Lower leg skin (tissue), 3 donors: ENCODE results near the gene IFRD2.

Experiments used
- POLR2A ChIP-seq, 2 donors: fragments of 450-650 bp; IDR thresholded peaks; one replicate each; pipeline ENCODE4 v1.6.1; 2016 to 2017; ENCODE audit warnings: antibody characterized with exemption in 2 of 2, mild to moderate bottlenecking in 1 of 2, moderate library complexity in 1 of 2
- TF ChIP-seq, protein P1 (sequence below), 3 donors: fragments of 450-650 bp; IDR thresholded peaks; one replicate each; pipeline ENCODE4 v1.5.1; 2016; ENCODE audit warnings: antibody characterized with exemption in 3 of 3, mild to moderate bottlenecking in 3 of 3, moderate library complexity in 2 of 3

DNA sequence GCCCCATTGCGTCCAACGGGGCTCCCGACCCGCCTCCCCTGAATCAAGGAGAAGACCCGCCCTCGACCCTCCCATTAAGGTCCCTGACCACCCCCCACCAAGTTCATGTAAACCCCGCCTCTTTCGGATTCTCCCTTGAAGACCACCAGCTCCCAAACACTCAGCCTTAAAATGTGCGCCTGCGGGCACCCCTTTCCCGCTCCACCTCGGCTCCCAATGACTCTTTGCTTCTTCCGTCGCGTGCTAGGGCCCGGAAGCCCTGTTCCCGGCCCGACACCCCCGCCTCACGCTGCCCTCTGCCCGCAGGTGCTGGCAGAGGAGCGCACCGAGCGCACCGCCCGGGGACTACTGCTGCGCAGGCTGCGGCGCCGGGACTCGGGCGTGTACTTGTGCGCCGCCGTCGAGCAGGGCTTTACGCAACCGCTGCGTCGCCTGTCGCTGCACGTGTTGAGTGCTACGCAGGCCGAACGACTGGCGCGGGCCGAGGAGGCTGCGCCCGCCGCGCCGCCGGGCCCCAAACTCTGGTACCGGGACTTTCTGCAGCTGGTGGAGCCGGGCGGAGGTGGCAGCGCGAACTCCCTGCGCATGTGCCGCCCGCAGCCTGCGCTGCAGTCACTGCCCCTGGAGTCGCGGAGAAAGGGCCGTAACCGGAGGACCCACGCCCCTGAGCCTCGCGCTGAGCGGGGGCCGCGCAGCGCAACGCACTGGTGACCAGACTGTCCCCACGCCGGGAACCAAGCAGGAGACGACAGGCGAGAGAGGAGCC lies 16.1 kb downstream of the IFRD2 start:
- TF ChIP-seq, protein P1, sequence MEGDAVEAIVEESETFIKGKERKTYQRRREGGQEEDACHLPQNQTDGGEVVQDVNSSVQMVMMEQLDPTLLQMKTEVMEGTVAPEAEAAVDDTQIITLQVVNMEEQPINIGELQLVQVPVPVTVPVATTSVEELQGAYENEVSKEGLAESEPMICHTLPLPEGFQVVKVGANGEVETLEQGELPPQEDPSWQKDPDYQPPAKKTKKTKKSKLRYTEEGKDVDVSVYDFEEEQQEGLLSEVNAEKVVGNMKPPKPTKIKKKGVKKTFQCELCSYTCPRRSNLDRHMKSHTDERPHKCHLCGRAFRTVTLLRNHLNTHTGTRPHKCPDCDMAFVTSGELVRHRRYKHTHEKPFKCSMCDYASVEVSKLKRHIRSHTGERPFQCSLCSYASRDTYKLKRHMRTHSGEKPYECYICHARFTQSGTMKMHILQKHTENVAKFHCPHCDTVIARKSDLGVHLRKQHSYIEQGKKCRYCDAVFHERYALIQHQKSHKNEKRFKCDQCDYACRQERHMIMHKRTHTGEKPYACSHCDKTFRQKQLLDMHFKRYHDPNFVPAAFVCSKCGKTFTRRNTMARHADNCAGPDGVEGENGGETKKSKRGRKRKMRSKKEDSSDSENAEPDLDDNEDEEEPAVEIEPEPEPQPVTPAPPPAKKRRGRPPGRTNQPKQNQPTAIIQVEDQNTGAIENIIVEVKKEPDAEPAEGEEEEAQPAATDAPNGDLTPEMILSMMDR (IDR thresholded peaks at IDR 0.05), result no peak
- TF ChIP-seq POLR2A (IDR thresholded peaks at IDR 0.05), result no peak
